ENCODE results near the gene PAPSS2.

- TF ChIP-seq CTCF (conservative IDR thresholded peaks at IDR 0.05; ENCODE audit: low read length) (no peak), EZH2phosphoT487 (IDR thresholded peaks at IDR 0.05; ENCODE audit: borderline replicate concordance, low read depth, low read length) (no peak)
Observed at GRCh38 chr10:87691506-87692070, 31.9 kb downstream of the PAPSS2 start.
